Measurements from ENCODE around the gene BCAP29.

The BCAP29 gene

GRCh38 chr7:107564553-107565298 is 15.3 kb upstream of the BCAP29 start:
- no peak for TF ChIP-seq CTCF (IDR thresholded peaks at IDR 0.05)
- Histone ChIP-seq H3K4me3 (peak overlapping the region; percentile 98), H3K27ac (peak overlapping the region; percentile 94 to 96)
- DNase-seq (ENCODE audit: low spot score) = no peak

- no peak for TF ChIP-seq CTCF (IDR thresholded peaks at IDR 0.05)
- Histone ChIP-seq H3K4me3 (no peak overlapping the region), H3K27ac (no peak overlapping the region)
- no peak for DNase-seq (ENCODE audit: low spot score)
Measured at GRCh38 chr7:107570298-107570697, 9.7 kb upstream of the BCAP29 start.

- H3K27ac ChIP-seq = no peak overlapping the region
- TF ChIP-seq CTCF (IDR thresholded peaks at IDR 0.05) = no peak
- DNase-seq (ENCODE audit: low spot score) = no peak
- no peak overlapping the region for H3K4me3 ChIP-seq
Measured at GRCh38 chr7:107573537-107573936, 6.5 kb upstream of the BCAP29 start.

- H3K27ac ChIP-seq = peak overlapping the region; percentile 96 to 98
- DNase-seq (ENCODE audit: low spot score) = no peak
- no peak for TF ChIP-seq CTCF (IDR thresholded peaks at IDR 0.05)
- peak overlapping the region; percentile 91 for H3K4me3 ChIP-seq
Measured at GRCh38 chr7:107579554-107579884, 527 bp upstream of the BCAP29 start.

GRCh38 chr7:107580716-107581383 is 804 bp downstream of the BCAP29 start:
- peak overlapping the region; percentile 96 to 98 for H3K27ac ChIP-seq
- no peak for TF ChIP-seq CTCF (IDR thresholded peaks at IDR 0.05)
- no peak for DNase-seq (ENCODE audit: low spot score)
- H3K4me3 ChIP-seq = peak overlapping the region; percentile 91

GRCh38 chr7:107581387-107582013 is 1.5 kb downstream of the BCAP29 start:
- no peak for TF ChIP-seq CTCF (IDR thresholded peaks at IDR 0.05)
- no peak for DNase-seq (ENCODE audit: low spot score)
- Histone ChIP-seq H3K27ac (peak overlapping the region; percentile 43 to 98), H3K4me3 (peak overlapping the region; percentile 91)
